ENCODE results near the gene CEACAM20. TPM values are rescaled to one million over a fixed set of nuclear protein-coding genes. Genes with fewer than 3 reads are reported as not detected.
"Not testable (repeated sequence)": the region's sequence is repeated elsewhere in the genome, so short reads cannot be mapped to it uniquely, and the experiment has no call there.

The CEACAM20 gene
- total RNA-seq, 2 donors from 2014 or later: not detected

DNA sequence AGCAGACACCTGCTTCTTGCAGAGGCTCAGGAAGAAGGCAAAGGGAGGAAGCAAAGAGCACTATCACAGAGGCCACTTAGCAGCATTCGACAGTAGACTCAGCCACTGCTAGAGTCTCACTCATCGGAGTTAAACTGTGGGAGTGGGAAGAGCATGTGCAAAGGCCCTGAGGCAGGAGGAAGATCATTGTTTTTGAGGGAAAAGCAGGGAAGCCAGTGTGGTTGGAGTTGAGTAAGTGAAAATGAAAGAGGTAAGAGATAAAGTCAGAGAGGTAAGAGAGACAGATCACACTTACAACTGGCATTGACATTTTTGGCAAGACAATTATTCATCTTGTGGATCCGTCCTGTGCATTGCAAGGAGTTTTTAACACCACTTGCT, 41.1 kb upstream of the CEACAM20 start:
- Histone ChIP-seq H3K27me3 (no peaks in the 10 kb centered on the region), H3K9me3 (no peaks in the 10 kb centered on the region), H3K4me1 (no peaks in the 10 kb centered on the region), H3K27ac (no peak overlapping the region), H3K36me3 (no peaks in the 10 kb centered on the region), H3K4me3 (no peak overlapping the region)
- DNase-seq (ENCODE audit: low spot score): no peak
- TF ChIP-seq, protein P1, sequence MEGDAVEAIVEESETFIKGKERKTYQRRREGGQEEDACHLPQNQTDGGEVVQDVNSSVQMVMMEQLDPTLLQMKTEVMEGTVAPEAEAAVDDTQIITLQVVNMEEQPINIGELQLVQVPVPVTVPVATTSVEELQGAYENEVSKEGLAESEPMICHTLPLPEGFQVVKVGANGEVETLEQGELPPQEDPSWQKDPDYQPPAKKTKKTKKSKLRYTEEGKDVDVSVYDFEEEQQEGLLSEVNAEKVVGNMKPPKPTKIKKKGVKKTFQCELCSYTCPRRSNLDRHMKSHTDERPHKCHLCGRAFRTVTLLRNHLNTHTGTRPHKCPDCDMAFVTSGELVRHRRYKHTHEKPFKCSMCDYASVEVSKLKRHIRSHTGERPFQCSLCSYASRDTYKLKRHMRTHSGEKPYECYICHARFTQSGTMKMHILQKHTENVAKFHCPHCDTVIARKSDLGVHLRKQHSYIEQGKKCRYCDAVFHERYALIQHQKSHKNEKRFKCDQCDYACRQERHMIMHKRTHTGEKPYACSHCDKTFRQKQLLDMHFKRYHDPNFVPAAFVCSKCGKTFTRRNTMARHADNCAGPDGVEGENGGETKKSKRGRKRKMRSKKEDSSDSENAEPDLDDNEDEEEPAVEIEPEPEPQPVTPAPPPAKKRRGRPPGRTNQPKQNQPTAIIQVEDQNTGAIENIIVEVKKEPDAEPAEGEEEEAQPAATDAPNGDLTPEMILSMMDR (IDR thresholded peaks at IDR 0.05): no peak

DNA sequence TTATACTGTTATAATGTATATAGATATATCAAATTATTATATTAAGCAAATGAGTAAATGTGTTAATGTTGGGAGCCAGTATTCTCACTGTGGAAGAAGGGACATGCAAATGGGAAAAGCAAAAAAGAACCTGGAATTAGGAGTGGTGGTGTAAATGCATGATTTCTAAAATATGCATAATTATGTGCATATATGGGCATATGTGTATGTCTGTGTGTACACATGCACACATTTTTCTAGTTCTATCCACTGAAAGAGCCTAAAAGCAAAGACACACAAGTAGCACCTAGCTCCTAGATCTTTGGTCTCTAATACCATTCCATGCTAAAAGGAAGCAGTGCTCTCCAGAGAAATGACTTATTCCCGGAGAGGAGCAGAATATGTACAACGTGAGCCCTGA, 38.3 kb upstream of the CEACAM20 start:
- DNase-seq (ENCODE audit: low spot score): no peak
- Histone ChIP-seq H3K27ac (no peak overlapping the region), H3K36me3 (no peaks in the 10 kb centered on the region), H3K9me3 (no peaks in the 10 kb centered on the region), H3K4me3 (no peak overlapping the region), H3K27me3 (no peaks in the 10 kb centered on the region), H3K4me1 (no peaks in the 10 kb centered on the region)
- TF ChIP-seq, protein P1 (IDR thresholded peaks at IDR 0.05): no peak

GRCh38 chr19:44566984-44567383, 37.5 kb upstream of the CEACAM20 start:
- H3K4me3 ChIP-seq: no peak overlapping the region
- no peaks in the 10 kb centered on the region for H3K9me3 ChIP-seq
- no peaks in the 10 kb centered on the region for H3K27me3 ChIP-seq
- no peaks in the 10 kb centered on the region for H3K36me3 ChIP-seq
- H3K27ac ChIP-seq: no peak overlapping the region
- no peaks in the 10 kb centered on the region for H3K4me1 ChIP-seq
- DNase-seq (ENCODE audit: low spot score): no peak
- TF ChIP-seq, protein P1 (IDR thresholded peaks at IDR 0.05): no peak

GRCh38 chr19:44563086-44563655, 33.7 kb upstream of the CEACAM20 start:
- DNase-seq (ENCODE audit: low spot score): peak; percentile 11
- not testable (repeated sequence) for H3K4me3 ChIP-seq, H3K36me3 ChIP-seq, H3K27ac ChIP-seq, H3K9me3 ChIP-seq, H3K4me1 ChIP-seq, H3K27me3 ChIP-seq

DNA sequence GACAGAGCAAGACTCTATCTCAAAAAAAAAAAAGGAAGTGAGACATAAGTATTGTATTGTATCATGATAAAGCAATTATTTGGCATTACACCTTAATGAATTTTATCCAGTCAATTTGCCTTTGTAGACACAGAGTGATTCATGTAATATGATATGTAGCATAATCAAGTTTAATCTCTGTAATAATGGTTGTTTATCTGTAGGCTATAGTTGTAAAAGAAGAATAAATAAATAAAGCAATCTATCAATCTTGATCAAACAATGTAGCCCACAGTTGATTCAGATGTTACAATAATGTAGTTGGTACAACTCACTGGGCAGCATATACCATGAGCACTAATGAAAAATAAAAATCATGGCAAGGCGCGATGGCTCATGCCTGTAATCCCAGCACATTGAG, 28.5 kb upstream of the CEACAM20 start:
- H3K36me3 ChIP-seq: no peaks in the 10 kb centered on the region
- no peak for DNase-seq (ENCODE audit: low spot score)
- no peaks in the 10 kb centered on the region for H3K9me3 ChIP-seq
- H3K27me3 ChIP-seq: no peaks in the 10 kb centered on the region
- TF ChIP-seq, protein P1 (IDR thresholded peaks at IDR 0.05): no peak
- no peak overlapping the region for H3K4me3 ChIP-seq
- H3K27ac ChIP-seq: no peak overlapping the region
- no peaks in the 10 kb centered on the region for H3K4me1 ChIP-seq

DNA sequence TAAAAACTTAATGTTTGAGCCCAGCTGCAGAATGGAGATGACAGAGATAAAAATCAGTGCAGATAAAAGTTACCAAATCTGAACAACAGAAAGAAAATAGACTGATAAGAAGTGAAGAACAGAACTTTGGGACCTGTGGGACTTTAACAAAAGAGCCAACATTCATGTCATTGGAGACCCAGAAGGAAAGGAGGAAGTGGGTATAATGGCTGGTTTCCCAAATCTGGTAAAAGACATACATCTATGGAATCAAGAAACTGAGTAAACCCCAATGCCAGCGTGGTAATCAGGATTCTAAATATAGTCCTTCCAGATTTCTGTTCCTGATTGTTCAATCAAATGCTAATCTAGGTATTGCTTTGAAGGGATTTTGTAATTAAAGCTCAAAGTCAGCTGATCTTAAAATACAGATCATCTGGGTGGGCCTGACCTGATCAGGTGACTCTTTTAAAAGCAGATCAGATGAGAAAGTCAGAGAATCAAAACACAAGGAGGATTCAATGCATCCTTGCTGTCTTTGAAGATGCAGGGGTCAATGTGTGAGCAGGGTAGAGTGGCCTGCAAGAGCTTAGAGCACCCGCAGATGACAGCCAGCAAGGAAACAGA, 25.3 kb upstream of the CEACAM20 start:
- TF ChIP-seq, protein P1 (IDR thresholded peaks at IDR 0.05): no peak

More for the DNA sequence above, 25.3 kb upstream of the CEACAM20 start:
- Histone ChIP-seq H3K4me3 (no peak overlapping the region), H3K36me3 (no peaks in the 10 kb centered on the region), H3K4me1 (no peaks in the 10 kb centered on the region), H3K27me3 (no peaks in the 10 kb centered on the region), H3K27ac (no peak overlapping the region), H3K9me3 (no peaks in the 10 kb centered on the region)
- DNase-seq (ENCODE audit: low spot score): no peak

Measured in right atrium auricular region (tissue), 2 donors.